Activated T-cell treated with anti-CD3 and anti-CD28 coated beads for 1 hour (primary cell): ENCODE results near the gene BCR.
A peak's percentile ranks its signal among the peaks of the same experiment; 100 is the strongest.

ENCODE experiments used
- DNase-seq: peaks from one replicate; pipeline ENCODE4 v3.0.0-alpha.2; 2020; ENCODE audit warnings: low read depth

The BCR gene

GRCh38 chr22:23177197-23177596 lies 3.1 kb upstream of the BCR start:
- no peak for DNase-seq

DNA sequence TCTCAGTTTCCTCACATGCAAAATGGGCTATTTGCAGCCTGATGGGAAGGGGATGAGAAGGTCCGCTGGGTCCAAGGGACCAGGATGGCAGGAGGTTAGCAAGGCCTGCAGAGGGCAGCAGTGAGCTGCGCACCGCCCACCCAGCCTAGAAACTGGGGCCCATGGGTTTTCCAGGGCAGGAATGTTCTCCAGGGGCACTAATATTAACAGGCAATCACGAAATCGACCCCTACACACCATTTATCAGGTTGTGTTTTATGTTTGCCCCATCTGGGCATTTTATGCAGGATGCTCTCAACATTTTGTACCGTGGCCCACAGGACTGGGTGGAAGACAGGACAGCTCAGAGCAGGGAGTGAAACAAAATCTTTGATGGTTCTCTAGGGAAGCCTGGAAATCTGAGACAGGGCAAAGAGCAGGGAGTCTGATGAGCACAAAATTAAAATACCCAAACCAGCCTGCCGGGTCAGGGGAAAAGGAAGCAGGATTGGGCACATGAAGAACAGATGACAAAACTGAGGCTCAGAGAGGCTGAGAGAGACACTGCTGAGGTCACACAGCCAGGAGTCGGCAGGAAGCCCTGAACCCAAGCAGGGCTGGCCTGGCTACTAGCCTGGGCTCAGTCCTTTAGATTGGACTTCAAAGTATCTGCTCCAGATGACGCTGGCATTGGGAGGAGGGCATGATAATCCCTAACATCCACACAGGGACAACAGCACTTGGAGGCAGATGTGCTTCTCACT lies 1.6 kb upstream of the BCR start:
- DNase-seq = peak; percentile 58

DNA sequence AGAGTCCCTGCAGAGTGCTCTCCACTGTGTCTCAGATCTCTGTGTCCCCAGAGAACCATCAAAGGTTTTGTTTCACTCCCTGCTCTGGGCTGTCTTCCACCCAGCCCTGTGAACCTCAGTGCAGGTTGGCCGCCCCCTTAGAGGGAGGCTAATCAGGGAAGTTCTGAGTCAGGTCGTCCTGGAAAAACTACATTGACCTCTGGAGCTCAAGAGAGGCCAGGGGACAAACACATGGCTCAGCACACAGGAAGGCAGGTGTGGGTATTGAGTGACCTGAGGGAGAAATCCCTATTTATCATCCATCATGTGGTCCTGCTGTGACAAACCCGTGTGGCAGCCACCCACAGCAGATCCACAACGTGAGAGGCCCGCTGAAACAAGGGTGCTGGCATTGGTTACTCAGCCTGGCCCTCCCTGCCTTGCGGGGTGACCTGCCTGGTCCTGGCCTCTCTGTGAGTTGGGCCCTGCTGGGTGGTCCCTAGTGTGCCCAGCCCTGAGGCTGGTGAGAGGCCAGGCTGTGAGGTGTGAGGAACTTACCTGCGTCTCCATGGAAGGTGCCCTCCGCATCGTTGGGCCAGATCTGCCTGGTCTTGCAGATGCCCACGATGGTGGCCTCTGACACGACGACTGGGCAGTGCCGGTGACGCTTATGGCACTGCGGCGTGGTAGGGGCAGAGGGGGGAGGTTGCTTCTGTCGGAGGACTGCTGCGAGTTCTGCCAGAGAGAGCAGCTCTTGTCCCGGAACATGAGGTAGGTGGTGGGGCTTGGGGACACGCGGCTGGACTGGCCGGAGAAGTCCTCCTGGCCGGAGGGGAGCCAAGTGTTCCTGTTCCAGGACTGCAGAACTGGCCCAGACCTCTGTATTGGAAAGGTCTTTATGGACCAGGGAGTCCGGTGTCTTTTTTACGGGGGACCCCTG lies 669 bp upstream of the BCR start:
- no peak for DNase-seq

DNA sequence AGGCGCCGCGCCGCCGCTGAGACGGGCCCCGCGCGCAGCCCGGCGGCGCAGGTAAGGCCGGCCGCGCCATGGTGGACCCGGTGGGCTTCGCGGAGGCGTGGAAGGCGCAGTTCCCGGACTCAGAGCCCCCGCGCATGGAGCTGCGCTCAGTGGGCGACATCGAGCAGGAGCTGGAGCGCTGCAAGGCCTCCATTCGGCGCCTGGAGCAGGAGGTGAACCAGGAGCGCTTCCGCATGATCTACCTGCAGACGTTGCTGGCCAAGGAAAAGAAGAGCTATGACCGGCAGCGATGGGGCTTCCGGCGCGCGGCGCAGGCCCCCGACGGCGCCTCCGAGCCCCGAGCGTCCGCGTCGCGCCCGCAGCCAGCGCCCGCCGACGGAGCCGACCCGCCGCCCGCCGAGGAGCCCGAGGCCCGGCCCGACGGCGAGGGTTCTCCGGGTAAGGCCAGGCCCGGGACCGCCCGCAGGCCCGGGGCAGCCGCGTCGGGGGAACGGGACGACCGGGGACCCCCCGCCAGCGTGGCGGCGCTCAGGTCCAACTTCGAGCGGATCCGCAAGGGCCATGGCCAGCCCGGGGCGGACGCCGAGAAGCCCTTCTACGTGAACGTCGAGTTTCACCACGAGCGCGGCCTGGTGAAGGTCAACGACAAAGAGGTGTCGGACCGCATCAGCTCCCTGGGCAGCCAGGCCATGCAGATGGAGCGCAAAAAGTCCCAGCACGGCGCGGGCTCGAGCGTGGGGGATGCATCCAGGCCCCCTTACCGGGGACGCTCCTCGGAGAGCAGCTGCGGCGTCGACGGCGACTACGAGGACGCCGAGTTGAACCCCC lies 798 bp downstream of the BCR start:
- DNase-seq = no peak

DNA sequence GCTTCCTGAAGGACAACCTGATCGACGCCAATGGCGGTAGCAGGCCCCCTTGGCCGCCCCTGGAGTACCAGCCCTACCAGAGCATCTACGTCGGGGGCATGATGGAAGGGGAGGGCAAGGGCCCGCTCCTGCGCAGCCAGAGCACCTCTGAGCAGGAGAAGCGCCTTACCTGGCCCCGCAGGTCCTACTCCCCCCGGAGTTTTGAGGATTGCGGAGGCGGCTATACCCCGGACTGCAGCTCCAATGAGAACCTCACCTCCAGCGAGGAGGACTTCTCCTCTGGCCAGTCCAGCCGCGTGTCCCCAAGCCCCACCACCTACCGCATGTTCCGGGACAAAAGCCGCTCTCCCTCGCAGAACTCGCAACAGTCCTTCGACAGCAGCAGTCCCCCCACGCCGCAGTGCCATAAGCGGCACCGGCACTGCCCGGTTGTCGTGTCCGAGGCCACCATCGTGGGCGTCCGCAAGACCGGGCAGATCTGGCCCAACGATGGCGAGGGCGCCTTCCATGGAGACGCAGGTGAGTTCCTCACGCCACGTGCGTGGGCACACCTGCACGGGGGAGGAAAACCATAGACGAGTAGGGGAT lies 1.5 kb downstream of the BCR start:
- no peak for DNase-seq

GRCh38 chr22:23182309-23183060 lies 2.2 kb downstream of the BCR start:
- DNase-seq = no peak

- DNase-seq = no peak
These were observed 2.9 kb downstream of the BCR start for GRCh38 chr22:23183061-23183698.

GRCh38 chr22:23184100-23184763 lies 3.9 kb downstream of the BCR start:
- DNase-seq = no peak

DNA sequence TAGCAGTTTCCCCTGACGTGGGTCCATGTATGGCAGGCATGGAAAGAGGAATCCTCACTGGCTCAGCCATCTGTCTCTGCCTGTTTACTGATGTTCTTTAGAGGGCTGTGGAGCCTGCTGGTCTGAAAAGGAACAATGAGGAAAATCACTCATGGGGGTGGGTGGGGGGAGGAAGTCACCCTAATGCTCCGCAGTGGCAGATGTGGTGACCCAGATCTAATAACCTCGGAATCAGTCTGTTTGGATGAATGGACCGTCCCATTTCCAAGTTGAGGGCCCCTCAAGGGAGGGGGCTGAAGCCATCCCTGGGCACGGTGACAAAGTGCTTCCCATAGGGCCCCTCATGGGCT lies 4.4 kb downstream of the BCR start:
- no peak for DNase-seq

GRCh38 chr22:23187211-23187610 lies 6.9 kb downstream of the BCR start:
- DNase-seq = no peak

DNA sequence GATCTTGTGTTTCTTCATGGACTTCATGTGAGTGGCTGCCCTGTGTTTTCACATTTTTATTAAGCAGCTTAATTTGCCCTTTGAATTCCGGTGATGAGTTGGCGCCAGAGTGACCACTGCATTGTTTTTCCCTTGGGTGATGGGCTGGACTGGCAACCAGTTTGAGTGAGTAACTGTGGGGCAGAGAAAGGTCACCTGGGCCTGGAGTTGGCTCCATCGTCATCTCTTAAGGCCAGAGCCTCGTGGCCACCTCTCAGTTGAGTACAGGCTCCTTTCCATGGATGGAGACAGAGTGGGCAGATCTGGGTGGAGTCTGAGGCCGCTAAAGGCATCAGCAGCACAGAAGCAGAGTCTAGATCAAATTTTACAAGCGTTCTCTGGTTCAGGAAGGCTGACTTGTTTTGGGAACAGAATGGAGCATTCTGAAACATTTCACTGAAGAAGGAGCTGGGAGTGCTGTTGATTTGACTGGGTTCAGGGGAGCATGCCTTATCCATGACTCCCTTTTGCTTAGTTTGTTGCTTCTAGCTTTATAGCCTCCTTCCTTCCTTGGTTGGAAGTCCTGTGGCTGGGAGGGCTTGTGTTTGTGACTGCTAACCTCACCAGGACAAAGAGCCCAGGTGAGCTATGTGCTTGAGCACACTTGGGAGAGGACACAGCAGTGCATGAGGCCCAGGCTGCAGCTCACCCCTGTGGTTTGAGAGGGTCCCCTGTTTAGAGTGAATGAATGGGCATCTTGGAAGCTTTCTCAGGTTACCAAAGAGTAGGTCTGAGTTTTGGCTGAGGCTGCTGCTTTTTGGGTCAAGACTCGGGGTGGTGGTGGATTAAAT lies 7.8 kb downstream of the BCR start:
- no peak for DNase-seq

- DNase-seq = no peak
These were observed 10.2 kb downstream of the BCR start for GRCh38 chr22:23190526-23190925.

DNA sequence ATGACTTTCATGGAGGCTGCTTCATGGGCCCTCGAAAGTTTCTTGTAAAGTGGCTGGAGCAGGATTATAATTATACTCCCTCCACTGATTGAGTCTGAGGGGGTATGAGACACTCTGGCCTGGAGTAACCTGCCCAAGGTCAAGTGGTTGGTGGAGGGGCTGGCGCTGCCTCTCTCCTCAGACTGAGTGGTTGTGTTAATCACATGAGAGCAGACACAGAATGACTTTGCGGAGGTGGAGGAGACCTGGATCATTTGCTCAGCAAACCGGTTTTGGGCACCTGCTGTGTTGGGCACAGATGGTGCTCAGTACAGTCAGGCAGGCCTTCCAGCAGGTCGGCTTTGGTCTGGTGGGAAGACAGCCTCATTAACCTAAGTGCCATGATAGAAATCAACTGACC lies 11.8 kb downstream of the BCR start:
- no peak for DNase-seq

- no peak for DNase-seq
These were observed 12.2 kb downstream of the BCR start for GRCh38 chr22:23192558-23192957.

- no peak for DNase-seq
These were observed 13.0 kb downstream of the BCR start for GRCh38 chr22:23193196-23193827.

- no peak for DNase-seq
These were observed 13.6 kb downstream of the BCR start for GRCh38 chr22:23193882-23194281.

DNA sequence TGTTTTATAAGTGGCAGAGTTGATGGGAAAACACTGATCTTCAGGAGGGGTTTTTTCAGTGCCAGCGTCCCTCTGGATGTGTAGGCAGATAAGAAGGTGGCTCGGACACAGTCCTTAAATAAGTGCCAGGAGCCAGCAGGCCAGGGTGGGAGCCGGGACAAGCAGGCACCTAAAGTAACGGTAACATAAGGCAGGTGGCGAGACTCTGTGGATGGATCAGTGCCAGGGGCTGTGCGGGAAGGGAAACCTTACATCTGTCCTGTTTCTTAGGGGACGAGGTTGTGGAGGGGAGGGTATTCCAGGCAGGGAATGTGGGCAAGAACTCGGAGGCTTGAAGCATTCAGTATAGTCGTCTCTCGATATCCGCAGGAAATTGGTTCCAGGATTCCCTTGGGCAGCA lies 15.9 kb downstream of the BCR start:
- no peak for DNase-seq

DNA sequence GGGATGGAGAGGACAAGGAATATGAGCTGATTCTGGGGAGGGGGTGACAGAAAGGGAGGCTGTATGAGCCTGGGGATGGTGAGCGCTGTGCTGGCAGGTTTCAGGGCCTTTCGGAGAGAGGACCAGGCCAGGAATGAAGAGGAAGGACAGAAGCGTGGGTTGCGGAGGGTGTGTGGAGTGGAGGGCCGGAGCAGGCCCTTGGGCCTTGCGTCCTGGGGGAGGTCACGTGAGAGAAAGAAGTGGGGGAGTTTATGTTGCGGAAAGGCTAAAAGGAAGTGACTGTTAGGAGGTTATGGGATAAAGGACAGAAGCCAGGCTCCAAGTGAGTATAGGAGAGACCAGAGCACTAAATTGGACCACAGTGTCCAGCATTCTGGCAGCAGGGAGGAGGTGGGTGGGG lies 17.5 kb downstream of the BCR start:
- DNase-seq = no peak

- no peak for DNase-seq
These were observed 18.9 kb downstream of the BCR start for GRCh38 chr22:23199159-23199558.
